ENCODE data around the gene ZC3HAV1L.
A peak's percentile ranks its signal among the peaks of the same experiment; 100 is the strongest.
"Not testable (repeated sequence)": the region's sequence is repeated elsewhere in the genome, so short reads cannot be mapped to it uniquely, and the experiment has no call there.

ZC3HAV1L gene

DNA sequence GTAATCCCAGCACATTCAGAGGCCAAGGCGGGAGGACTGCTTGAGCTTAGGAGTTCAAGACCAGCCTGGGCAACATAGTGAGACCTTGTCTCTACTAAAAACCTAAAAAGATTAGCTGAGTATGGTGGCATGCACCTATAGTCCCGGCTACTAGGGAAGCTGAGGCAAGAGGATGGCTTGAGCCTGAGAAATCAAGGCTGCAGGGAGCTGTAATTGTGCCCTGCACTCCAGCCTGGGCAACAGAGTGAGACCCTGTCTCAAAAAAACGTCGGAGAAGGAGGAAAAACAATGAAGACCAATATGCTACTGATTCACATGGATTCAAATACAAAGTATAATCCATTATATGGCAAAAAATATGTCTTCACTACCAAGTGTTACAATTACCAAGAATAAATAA lies 13.6 kb downstream of the ZC3HAV1L start:
- DNase-seq (ENCODE audit: low read depth in 1 of 2, low spot score in 1 of 2): no peak

DNA sequence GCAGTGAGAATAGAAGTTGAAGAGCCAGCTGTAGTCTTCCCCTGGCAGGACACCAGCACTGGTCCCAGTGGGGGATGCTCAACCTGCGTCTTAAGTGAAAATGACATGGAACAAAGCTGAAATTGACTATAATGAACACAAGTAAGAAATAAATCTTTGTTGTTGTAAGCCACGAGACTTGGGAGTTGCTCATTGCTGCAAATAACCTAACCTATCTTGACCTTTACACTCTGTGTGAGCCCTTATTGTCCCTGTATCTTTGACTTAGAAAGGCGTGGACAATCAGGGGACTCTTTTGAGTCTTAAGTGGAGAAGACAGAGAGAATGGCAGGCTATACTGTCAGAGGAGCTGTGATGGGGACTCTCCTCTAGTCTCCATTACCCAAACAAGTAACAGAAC lies 16.9 kb downstream of the ZC3HAV1L start:
- DNase-seq (ENCODE audit: low read depth in 1 of 2, low spot score in 1 of 2): no peak

DNA sequence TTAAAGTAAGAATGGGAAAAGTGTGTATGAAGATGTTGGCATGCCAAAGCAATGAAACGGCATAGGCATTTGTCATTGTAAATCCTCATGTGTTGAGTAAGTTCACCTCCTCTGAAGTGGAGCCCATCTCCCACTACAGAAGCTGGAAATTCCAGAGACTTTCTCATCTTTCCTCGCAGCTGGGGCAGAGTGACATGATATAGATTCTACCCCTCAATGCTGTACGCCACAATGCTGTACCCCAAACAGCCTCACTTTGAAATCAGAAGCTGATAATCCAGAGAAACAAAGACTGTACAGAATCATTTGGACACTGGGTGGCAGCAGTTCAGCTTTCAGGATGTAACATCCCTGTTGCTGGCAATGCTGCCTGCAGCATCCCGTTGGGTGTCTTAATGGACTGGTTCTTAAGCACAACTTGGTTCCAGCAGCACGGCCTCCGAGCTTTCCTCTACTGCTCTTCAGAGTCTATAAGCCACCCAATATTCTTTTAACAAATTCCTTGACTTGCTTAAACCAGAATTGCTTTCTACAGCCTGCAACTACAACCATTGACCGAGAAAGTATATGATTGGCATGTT lies 18.8 kb downstream of the ZC3HAV1L start:
- peak; percentile 22 to 29 for DNase-seq (ENCODE audit: low read depth in 1 of 2, low spot score in 1 of 2)

DNA sequence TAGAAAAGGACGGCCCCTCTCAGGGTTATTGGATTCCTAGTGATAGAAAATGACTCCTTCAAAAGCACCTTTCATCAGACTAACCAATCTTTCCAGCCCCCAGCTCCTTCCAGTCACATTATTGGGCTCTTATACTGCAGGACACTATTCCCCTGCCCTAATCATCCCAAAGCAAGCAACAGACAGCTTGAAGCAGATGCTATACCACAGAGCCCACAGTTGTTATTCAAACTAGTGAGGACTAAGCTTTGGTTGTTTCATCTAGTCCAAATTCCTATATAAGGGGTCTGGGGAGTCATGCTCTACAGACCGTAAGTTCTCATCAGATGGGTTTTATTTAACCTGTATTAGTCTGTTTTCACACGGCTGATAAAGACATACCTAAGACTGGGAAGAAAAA lies 24.5 kb downstream of the ZC3HAV1L start:
- no peak for DNase-seq (ENCODE audit: low read depth in 1 of 2, low spot score in 1 of 2)

DNA sequence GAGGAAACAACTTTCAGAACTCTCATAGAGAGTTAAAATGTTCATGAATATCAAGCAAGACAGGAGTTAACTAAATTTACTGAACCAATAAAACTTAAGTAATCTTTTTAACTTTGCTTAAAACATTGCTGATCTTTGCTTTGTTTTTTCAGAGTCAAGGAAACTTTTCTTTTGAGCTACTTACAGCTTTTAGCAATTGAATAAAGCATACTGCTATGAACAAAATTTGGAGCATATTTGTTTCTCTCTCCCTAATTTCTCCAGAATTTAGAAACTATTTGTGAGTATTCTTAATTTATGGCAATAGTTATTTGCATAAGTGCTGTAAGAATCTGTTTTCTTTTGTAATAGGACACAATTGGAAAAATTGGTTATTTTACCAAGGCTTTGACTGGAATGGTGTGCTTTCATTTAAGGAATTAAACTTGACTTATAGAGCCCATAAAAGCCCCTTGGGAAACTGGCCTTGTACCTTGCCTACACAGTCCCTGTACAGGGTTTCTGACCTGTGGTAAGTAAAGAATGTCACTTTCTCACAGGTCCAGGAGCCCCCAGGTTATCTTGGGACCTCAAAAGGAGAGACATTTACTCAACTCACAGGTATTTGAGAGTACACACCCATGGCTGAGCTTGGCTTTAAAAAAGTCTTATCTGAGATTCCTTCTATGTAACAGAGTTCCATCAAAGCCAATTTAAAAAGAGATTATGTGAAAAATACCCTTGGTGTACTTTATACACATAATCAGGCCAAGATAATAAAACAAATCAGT lies 31.3 kb downstream of the ZC3HAV1L start:
- no peak for DNase-seq (ENCODE audit: low read depth in 1 of 2, low spot score in 1 of 2)

DNA sequence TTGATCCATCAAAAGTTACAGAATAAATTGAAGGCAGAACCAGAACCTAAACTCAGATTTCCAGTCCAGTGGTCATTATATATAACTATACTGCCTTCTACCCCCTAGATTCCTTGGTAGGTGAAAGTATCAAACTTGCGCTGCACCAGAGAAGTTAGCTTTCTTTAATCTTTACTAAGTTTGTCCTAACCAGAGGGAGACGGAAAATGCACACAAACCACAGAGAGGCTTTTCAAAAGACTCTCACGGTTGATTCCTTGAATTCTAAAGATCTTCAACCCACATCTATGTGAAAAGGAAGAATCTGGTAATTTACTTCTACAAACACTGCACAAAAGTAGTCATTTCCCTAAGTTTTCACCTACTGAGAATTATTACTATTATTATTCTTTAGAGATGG lies 36.4 kb downstream of the ZC3HAV1L start:
- no peak for DNase-seq (ENCODE audit: low read depth in 1 of 2, low spot score in 1 of 2)

DNA sequence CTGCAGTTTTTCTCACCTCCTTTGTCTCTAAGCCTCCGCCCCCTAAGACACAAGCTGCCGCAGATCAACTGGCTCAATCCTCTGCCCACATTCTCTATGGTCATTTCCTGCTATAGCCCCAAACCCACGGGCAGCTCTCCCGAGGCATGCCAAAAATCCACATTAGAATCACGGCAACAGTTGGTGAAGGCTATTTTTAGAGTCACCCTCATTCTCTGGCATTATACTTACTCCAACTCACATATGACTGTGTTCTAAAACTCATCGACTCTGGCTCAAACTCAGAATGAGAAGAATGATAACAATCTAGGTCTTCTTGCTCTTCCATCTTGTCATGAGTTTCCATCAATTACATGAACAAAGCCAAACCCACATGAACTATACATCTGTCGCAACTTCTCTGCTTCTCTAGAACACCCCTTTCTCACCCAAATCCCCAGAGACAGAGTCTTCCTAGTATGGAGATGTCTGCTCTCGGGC lies 43.8 kb downstream of the ZC3HAV1L start:
- DNase-seq (ENCODE audit: low read depth in 1 of 2, low spot score in 1 of 2): no peak

DNA sequence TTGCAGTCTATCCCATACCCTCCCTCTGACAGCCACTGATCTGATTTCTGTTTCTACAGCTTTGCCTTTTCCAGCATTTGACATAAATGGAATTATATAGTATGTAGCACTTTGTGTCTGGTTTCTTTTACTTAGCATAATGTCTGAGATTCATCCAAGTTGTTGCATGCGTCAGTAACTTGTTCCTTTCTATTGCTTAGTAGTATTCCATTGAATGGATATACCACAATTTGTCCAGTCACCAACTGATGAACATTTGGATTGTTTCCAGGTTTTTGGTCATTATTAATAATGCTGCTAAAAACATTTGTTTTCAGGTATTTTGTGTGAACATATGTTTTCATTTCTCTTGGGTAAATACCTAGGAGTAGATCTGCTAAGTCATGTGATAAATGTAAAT lies 48.2 kb downstream of the ZC3HAV1L start:
- DNase-seq (ENCODE audit: low read depth in 1 of 2, low spot score in 1 of 2): no peak

DNA sequence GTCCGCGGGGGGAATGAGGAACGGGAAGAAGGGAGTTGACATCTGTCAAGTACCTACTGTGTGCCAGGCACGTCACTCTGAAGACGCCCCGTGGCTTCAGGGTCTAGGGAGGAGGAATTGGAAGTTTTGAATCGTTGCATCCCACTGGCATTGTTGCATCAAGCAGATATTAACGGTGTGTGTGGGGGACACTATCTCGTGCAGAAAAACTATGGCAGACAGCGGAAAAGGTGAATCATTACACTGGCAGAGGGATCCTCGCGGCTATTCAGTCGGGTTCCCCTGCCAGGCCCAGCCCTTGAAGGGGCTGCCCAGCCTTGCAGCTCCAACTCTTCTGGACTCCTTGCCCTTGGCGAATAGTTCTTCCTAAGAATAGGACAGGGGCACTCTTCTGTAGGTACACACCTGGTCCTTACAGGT lies 53.6 kb downstream of the ZC3HAV1L start:
- DNase-seq (ENCODE audit: low read depth in 1 of 2, low spot score in 1 of 2): no peak

DNA sequence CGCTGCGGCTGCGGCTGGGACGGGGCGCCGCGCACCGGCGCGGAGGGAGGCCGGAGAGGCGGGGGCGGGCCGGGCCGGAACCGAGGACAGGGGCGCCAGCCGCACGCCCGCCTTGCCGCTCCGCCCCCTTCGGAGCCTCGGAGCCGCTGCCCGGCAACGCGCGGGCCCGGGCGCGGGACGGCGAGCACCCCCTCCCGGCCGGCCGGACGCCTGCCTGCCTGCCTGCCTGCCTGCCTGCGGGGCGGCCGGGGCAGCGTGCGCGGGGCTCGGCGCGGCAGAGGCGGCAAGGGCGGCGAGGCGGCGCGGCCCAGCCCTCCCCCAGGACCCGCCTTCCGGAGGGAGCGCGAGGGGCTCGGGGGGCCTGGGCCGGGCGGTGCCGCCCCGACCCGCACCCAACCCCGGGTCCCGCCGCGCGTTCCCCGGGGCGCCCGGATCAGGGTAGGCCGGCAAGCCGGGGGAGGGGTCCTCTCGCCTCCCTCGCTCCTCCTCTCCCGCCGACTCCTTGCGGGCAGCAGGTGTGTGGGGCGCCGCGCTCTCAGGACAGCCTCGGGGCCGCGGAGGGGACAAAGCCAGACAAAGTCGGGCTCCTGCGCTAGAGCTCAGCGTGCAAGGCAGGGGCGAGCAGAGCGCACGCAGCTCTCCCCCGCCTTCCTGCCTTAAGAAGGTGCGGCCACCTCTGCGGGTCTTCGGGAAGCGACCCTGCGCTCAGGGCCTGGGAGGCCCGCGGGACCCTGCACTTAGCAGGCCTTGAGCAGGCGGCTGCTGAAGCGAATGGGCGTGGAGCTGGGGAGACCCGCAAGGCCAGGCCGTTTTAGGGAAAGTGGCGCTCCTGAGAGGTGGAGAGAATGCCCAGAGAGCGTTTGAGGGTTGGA lies 54.3 kb downstream of the ZC3HAV1L start, which contains the start of gene KIAA1549:
KIAA1549 (minus strand) TSS at position 58 of the 872 bp plus-strand sequence. CDS start 120 bp downstream, outside the sequence.
- DNase-seq (ENCODE audit: low read depth in 1 of 2, low spot score in 1 of 2): peak in 1 of 2 donors; percentile 34

DNA sequence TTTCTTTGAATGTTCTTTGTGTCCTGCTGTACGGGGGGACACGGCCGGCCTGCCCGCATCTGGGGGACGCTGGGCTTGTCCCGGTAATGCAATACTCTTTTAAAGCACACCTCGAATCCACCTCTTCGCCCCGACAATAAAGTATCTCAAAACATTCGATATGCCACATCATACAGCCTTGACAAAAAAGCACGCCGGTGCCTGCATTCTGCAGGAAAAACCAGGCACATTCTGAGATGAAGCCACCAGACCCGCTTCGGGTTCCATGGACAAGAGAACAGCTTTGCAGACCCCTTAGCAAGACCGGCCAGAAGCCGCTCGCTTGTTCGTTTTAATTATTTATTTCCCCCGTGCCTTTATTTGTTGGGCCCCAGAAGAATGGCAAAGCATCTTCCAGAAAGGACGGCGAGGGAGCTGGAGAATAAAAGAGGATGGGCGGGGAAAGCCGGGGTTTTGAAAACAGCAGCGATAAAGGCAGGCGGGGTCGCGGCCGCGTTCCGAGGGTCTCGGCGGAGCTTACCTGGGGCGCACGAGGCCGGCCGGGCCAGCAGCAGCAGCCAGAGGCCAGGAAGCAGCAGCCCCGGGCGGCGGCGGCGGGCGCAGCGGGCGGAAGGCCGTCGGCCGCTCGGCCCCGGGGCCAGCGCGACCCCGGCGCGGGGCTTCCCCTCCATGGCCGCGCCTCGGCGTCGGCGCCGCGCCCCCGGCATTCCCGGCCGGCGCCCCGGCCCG lies 55.1 kb downstream of the ZC3HAV1L start:
- no peak for DNase-seq (ENCODE audit: low read depth in 1 of 2, low spot score in 1 of 2)

DNA sequence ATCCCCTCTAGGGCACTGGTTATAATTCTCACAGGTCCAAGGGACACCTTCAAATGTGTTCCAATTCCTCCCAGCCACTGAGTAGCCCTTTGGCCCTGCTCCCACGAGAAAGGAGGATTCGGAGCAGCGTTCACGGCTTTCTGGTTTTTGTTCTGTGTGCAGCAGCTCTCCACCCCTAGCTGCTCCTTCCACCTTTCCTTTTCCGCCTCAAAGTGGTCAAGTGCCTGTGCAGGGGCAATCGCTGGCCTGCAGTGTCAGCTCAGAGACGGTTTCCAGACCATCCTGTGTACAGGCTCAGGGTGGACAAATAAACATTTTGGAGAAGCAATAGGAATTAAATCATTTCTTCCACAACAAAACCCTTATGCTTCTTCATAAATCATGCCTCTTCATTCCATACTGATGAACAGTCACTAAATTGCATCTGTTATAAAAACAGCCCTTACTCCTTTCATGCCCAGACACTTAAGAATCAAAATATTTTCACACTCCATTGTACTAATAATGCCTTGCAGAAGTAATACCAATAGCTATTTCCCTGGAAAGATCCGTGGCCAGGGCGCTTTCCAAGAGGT lies 55.8 kb downstream of the ZC3HAV1L start:
- DNase-seq (ENCODE audit: low read depth in 1 of 2, low spot score in 1 of 2): no peak

DNA sequence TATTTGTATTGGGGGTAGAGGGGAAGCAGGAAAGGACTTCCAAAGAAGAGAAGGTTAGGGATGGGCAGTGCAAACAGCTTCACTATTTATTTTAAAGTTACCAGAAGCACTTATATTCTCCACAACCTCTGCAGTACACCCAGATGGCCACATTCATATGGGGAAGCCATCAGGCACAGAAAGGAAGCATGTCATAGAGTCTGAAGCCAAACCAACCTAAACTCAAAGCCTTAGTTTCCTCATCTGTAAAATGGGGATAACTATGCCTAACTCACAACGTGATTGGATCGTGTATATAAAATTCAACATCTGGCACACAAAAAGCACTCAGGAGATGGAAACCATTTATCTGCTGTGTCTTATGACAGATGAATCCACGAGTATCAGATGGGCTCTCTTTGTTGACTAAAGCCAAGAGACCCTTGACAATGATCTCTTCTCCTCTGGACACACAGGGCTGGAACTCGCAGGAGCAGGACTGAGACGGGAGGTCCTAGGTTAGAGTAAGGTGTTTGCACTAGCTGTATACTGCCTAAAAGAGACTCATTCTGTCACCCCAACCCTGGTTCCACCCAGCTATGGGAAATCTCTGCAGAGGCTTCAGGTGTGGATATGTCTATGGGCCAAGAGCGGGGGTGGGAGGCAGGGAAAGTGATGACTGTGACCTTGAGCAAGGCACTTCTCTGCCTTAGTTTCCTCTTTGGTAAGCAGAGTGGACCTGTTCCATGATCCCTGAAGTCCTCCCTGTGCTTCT lies 56.4 kb downstream of the ZC3HAV1L start:
- no peak for DNase-seq (ENCODE audit: low read depth in 1 of 2, low spot score in 1 of 2)

DNA sequence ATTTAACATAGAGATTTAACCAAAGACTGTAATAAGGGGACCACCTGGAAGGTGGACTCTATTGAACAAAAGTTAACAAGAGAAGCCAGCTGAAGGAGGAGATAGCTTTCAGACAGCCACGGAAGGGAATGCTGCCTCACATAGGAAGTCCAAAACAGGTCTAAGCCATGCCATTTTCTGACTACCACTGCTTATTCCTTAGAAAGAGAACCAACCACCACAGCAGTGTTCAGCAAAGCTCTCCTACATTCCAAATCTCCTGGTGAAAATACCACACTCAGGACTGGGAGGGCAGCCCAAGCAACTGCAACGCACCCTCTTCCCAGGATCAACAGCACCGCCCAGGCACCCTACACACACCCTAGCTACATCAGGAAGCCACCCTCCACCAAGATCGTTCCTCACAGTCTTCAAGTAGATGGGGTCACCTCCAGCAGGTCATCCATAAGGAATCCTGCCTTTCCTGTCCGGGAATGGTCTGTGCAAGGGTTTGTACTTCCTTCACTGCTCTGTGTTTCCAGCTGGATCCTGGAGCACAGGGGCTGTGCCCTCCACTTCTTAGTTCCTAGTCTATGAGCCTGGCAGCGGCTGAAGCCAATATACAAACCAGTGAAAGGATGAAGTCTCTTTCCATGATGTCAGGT lies 57.2 kb downstream of the ZC3HAV1L start:
- no peak for DNase-seq (ENCODE audit: low read depth in 1 of 2, low spot score in 1 of 2)

DNA sequence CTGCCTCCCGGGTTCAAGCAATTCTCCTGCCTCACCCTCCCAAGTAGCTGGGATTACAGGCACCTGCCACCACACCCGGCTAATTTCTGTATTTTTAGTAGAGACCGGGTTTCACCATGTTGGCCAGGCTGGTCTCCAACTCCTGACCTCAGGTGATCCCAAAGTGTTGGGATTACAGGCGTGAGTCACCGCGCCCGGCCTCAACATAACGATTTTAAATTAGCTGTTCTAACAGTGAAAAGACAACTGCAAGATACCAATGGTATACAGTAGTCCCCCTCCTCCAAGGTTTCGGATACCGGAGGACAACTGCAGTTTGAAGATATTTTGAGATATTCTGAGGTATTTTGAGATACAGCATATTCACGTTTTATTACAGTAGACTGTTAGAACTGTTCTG lies 59.7 kb downstream of the ZC3HAV1L start:
- not testable (repeated sequence) for DNase-seq (ENCODE audit: low read depth in 1 of 2, low spot score in 1 of 2)
